Stimulated activated CD4-positive, alpha-beta T cell treated with anti-CD3 and anti-CD28 coated beads, Interleukin-15, amount 100 ng/mL, for 24 hours (primary cell): ENCODE measurements around the gene SDK2.
"Not testable (repeated sequence)": the region's sequence is repeated elsewhere in the genome, so short reads cannot be mapped to it uniquely, and the experiment has no call there.

Source experiments
- DNase-seq: peaks from one replicate; pipeline ENCODE4 v3.0.0-alpha.2; 2020

SDK2 gene

DNA sequence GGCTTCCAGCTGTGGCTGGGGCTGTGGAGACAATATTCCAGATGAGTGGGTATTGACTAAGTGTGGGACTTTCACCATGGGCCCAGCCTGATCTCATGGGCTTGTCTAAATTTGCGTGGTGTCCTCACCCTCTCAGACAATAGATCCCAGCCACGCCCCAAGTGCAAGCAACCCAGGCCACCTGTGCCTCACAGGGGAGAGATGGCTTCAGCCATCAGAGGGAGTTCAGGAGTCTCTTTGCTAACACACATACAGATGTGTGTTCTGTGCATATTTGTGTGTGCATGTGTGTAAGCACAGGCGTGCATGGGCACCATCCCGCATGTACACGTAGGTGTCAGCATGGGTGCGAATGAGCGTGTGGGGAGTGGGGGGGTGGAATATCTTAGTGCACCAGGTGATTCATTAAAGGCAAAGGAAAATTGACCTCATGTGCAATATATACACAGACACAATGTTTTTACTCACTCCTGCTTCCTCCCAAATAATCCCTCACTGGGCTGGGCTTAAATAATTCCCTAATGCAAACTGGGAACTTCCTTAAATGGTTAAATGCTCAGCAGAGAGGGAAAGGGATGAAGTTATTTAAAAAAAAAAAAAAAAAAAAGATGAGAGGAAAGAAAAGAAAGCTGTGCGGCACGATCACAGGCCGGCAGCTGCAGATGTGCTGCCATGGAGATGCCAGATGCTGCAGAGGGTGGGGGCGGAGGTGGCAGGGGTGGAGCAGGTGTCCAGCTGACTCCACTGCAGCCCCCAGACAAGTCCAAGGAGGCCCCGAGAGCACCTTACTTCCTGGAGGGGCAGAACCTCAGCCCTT is 308.4 kb downstream of the SDK2 start:
- DNase-seq, result no peak

DNA sequence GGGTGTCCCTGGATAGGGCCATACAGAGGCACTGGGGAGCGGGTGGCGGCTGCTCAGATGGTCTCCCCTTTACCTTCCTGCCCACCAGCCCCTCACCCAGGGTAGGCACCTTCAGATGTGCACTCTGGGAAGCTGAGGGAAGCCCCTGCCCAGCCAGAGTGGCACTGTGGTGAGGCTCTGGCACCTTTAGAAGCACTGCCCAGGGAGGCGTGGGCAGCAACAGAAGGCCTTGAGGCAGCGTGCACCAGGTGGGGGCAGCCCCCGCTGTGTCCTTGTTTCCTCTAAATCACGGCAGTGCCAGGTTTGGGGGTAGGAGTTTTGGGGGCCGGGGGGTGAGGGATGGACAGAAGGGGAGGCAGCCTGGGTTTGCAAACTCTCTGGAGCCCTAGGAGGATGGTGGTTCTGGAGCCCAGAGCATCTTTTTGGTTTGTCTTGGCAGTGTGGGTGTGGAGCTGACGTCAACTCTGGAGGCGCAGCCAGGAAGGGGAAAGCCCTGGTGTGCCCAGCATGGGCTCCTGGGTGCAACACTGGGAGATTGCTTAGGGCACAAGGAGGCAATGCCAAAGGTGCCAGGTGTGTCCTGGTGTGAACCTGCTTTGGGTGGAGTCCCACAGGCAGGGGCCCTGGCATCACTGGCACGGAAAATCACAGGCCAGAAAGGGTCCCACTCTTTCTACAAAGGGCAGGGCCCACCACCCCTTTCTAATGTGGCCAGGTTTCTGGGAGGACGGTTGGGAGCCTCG is 309.3 kb downstream of the SDK2 start:
- no peak for DNase-seq

DNA sequence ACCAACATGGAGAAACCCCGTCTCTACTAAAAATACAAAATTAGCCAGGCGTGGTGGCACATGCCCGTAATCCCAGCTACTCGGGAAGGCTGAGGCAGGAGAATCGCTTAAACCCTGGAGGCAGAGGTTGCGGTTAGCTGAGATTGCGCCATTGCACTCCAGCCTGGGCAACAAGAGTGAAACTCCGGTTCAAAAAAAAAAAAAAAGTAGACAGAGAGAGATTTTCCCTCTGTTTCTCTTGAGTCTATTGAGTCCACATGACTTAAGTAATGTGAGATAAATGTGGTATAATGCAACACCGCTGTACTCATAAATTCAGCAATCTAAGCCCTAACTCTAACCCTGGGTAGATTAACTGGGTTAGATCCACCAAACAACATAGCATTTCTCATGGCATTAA is 310.8 kb downstream of the SDK2 start:
- not testable (repeated sequence) for DNase-seq

DNA sequence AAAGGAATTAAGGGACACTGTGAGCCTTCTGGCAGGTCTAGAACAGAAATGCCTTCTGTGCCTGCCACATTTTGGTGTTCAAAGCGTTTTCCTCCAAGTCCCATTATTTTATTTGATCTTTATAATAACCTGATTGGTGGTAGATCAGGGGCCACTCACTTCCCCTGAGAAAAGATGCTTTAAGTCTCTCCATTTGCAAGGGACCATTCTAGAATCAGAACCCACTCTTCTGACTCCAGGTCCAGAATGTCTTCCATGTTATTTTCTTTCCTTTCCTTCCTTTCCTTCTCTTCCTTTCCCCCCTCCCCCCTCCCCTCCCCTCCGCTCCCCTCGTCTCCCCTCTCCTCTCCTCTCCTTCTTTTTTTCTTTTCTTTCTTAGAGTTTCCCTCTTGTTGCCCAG is 313.2 kb downstream of the SDK2 start:
- DNase-seq, result no peak

DNA sequence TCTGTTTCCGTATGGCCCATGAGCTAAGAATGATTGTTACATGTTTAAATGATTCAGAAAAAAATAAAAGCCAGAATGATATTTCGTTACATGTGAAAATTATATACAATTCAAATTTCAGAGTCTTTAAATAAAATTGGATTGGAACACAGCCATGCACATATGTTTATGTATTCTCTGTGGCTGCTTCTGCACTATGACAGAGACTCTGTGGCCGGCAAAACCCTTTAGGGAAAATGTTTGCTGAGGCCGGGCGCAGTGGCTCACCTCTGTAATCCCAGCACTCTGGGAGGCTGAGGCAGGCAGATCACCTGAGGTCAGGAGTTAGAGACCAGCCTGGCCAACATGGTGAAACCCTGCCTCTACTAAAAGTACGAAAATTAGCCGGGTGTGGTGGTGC is 316.6 kb downstream of the SDK2 start:
- DNase-seq, result no peak

DNA sequence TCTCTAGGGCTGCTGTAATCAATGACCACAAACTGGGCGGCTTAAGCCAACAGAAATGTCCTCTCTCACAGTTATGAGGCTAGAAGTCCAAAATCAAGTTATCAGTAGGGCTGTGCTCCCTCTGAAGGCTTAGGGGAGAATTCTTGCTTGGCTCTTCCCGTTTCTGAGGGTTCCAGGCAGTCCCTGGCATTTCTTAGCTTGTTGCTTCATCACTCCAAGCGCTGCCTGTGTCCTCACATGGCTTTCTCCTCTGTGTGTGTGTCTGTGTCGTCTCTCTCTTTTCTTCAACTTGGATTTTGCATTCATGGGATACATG is 318.8 kb downstream of the SDK2 start:
- DNase-seq, result no peak

DNA sequence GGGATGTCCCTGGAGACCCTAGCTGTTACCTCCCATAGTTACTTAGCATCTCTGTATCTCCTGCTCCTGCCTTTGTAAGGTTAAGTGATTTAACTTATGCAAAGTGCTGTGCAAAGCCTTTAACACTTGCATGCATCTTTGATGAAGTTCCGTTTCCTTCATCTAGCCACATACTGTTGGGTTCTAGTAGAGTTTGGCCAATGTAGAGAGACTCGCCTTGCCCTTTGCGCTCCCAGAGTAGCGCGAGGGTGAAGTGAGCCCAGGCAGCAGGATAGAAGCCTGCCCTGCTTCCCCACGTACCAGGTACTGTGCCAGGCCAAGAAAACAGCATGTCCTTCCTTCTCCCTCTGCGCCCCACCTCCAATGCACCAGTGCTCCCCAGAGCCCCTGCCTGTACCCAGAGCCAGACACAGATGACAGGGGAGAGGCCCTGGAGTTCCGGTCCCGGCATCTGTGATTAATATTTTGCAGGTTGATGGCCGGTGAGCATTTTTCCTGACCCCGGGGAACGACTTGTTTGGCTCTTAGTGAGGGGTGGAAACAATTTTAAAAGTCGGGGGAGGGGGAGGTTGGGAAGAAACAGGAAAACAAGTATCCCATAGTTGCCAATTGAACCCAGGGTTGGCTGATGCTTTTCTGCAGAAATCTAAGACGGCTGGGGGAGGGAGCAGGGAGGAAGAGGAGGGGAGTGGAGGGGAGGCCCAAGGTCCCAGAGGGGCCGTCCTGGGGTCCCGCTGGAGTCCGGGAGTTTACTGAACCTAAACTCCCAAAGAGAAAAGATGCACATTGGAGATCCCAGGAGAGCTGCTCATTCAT is 319.3 kb downstream of the SDK2 start:
- no peak for DNase-seq

DNA sequence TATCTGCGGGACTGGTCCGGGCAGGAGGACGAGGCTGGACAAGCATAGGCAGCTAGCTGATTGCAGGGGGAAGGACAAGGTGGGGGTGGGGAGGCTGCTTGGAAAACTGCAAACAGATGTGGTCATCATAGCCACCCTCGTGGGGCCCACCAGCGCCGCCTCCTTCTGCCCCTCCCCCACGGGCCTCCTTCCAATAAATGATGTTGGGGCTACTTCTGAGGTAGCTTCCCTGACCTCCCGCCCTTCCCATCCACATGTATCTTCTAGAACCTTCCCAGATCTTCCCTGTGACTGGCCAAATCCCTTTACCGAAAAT is 320.1 kb downstream of the SDK2 start:
- DNase-seq, result no peak

DNA sequence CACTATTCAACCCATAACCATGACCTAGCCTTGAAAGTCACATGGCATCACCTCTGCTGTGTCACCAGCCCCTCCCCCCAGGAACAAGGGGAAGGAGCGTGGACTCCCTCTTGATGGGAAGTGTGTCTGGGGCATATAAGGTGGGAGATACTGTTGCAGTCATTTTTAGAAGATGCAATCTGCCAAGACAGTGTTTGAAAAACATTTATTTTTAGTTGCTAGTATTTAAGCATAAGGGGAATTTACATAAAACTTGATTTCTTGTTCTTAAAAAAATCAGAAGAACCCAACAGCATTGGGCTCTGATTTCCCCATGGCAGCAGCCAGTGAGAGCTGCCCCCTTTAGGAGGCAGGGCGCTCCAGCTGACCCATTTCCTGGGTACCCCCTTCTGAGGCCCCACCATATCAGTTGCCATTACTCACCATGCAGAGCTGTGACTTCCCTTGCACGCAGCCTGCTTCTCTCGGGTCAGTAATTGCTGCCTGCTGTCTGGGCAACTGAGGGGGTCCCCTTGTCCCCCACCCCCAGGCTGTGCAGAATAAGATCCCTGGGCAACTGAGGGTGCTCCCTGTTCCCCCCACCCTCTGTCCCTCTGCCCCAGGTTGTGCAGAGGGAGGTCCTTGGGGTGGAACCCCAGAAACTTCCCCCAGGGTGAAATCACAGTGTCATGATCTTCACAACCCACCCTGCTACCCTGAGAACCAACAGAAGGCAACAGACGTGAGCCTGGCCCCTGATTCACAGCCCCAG is 320.7 kb downstream of the SDK2 start:
- no peak for DNase-seq

DNA sequence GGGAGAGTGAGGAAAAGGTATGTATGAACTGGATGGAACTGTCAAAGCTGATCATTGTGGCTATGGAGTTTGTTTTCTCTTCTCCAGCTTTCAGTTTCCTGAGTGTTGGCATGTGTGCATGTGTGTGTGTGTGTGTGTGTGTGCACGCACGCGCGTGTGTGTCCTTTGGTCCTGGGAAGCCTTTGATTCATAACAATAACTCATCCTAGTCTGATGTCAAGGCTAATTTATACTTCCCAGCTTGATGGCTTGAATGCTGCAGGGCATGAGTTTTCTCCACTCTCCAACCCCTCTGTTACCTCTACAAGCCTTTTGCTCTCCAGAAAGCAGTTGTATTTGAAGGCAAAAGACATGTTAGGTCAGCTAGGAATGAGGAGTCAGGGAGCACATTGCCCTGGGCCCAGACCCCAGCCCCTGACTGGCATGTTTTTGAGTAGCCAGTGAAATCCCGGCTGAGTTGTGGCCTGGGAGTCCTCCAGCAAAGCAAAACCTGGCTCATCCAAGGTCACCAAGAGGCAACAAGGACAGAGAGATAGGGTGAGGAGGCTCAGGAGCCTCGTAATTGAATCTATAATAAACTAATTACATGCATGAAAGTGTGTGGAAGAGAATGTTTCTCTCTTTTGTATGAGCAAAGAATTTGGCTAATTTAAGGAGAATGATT is 323.5 kb downstream of the SDK2 start:
- no peak for DNase-seq

DNA sequence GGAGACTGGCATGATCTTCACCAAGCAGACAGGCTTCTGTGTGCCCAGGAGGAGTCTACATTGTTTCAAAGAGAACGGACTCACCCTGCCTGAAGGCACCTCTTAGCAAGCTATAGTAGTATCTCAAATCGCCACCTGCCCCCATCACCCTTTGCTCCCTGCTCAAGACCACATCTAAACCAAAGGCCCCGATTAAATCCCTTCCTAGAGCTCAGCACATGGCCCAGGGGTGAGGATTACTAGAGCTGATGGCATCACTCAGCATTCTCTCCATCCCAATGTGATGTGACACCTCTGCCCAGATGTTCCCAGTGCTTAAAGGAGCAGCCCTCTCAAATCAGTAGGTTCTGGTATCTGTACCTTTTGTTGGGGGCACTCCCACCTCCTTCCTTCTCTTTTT is 324.5 kb downstream of the SDK2 start:
- DNase-seq, result no peak

DNA sequence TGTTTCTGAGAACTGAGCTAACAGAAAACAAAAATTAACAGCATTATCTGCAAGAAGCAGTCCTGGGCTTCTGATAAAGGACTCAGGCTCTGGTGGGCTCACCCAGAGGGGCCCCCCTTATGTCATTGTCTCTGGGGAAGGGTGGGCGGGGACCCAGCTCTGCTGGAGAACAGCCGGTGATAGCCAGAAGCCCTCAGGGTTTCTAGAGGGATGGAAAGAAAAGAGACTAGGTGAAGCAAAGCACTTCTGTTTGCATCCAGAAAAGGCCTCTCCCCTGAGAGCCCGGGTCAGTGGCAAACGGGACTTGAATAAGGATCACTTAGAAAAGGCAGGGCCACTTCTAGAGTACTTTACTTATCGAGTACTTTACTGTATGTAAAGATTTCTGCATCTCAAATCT is 325.4 kb downstream of the SDK2 start:
- no peak for DNase-seq

DNA sequence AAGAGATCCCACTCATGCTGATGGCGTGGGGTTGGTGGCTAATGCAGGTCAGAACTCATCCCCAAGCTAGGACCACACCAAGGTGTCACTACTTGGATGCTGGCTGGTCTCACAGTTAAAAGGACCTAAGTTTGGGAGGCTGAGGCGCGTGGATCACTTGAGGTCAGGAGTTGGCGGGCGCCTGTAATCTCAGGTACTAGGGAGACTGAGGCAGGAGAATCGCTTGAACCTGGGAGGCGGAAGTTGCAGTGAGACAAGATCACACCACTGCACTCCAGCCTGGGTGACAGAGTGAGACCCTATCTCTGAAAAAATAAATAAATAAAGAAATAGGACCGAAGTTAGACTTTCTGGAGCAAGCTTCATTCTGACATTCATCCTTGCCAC is 325.8 kb downstream of the SDK2 start:
- no peak for DNase-seq

DNA sequence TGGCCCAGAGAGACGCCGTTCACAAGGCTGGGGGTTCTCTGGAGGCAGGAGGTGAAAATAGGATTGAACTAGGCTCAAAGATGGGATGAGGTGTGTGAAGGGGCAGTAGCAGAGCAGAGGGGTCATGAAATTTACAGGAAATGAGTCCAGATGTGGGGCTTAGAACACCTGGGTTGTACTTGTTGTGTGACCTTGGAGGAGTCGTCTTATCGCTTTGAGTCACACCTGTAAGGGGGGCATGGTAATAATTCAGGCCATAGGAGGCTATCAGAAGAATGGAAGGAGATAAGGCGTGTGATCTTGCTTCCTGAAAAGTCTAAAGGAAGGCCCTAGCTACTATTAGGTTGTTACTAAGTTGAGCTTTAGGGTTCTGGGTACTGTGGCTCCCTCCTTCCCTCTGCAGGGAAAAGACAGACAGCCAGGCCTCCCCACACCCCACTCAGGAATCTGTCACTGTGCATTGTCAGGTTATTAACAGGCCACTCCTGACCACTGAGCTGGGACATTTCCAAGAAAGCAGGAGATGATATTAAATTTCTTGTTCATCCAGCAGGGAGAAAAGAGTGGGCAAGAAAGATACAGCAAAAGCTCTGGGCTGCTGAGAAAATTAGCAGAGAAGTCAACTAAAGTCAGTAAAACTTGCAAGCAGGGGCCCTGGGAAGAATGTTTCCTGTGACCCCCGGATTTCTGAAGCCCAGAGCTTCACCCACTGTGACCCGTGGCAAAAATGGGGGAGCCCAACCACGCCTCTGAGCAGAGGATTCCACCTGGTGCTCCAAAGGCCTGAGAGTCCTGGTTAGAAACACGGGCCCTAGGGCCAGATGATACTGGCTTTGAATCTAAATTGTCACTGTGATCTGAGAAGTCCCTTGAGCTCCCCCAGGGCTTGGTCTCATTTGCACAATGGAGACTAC is 326.5 kb downstream of the SDK2 start:
- DNase-seq, result no peak

DNA sequence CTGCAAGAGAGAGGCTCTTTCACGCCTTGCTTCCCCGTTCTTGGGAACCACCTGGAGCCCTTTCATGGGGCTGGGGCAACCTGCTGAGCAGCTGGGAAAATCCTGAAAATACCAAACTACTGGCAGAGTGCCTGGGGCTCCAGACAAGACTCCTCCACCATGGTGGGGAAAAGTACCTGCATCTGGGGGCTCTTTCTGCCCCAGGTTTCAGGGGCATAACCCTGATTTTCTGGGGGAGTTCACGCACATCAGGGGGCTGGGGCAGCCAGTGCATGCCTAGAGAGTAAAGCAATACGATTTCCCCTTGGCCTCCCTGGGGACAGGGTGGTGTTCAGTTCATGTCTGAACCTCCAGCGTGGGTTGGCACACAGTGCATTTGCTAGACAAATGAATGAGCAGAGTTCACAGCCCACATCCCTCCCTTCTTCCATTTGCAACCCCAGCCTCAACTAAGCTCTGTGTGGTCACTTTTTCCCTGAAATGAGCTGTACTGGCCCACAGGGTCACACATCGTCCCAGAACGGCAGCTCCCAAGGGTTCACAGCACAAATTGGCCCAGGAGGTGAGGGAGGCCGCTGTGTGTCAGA is 327.2 kb downstream of the SDK2 start:
- no peak for DNase-seq

DNA sequence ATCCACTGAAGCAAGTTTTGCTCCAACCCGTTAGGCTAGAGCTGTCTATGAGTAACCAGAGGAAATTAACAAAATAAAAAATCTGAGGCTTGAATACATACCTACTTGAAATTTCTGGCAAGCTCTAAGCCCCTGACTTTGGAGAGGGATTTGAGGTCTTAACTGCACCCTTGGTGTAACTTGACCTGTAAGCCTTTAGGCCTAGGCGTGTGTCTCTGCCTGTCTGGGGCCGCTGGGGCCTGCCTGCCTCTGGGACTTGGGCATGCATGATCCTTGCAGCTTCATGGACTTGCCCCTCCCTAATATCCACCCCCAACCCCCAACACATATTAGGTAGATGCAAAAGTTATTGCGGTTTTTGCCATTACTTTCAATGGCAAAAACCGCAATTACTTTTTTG is 328.8 kb downstream of the SDK2 start:
- no peak for DNase-seq

DNA sequence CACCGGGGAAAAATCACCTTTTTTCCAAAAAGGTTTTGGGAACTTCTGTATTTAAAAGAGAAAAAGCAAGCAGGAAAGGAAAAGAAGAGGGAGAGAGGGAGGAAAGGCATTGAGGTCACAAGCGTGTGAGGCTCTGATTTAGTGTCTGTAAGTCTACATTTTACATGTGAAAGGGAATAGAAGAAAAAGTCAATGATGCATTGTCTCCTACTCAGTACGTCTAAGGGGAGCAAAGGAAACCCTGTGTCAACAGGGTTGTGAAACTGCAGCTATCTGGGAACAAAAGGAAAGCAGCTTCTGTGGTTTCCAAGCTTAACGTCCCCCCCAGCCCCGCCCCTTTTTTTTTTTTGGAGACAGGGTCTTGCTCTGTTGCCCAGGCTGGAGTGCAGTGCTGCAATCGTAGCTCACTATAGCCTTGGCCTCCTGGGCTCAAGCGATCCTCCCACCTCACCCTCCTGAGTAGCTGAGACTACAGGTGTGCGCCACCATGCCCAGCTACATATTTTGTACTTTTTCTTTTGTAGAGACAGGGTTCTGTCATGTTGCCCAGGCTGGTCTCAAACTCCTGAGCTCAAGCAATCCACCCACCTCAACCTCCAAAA is 330.6 kb downstream of the SDK2 start:
- no peak for DNase-seq

DNA sequence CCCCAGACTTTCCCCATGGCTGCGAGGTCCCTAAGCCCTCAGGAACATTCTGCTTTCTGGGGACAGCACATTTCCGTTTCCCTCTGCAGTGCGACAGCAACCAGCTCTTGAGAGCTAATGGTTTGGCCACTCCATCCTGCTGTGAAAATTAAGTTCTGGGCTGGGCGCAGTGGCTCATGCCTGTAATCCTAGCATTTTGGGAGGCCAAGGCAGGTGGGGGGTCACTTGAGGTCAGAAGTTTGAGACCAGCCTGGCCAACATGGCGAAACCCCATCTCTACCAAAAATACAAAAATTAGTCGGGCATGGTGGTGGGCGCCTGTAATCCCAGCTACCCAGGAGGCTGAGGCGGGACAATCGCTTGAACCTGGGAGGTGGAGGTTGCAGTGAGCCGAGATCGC is 331.4 kb downstream of the SDK2 start:
- DNase-seq, result not testable (repeated sequence)

DNA sequence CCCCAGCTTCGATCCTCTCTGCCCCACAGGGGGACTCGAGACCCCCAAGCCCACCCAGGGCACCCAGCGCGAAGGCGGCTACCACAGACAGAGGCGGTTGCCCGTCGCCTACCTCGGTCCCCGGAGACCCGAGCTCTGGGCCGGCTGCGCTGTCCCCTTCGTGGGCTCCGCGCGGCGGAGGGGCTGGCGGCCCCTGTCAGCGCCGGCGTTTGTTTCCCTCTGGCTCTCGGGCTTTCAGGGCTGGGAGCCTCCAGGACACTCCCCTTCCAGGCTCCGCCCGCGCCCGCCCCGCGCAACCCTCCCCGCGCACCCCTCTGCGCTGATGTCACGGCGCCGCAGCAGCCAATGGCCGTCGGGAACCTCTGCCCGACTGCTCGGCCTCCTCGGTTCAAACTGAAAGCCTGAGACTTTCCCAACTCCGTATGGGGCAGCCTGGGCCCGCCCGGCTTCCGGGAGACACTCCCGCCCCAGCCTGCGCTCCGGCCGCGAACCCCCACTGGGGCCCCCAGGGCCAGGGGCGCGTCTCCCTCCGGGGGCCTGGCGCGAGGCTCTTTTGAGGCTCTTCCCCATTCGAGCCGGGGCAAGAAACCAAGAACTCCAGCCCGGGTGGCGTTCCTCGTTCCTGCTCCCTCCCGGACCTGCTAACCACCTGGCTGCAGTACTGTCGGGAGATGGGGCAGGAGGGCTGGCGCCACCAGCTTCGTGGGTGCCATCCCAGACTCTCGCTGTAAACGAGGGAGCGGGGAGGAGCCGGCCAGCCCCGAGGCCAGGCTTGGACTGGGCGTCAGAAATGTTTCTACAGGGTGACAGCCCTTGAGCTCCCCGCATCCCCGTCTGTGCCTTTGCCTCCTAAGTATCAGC is 332.2 kb downstream of the SDK2 start, which contains the start of gene CDC42EP4:
CDC42EP4 (minus strand) TSS at position 221 of the 861 bp plus-strand sequence. CDS start 25,501 bp downstream, outside the sequence.
- DNase-seq, result peak; percentile 93

DNA sequence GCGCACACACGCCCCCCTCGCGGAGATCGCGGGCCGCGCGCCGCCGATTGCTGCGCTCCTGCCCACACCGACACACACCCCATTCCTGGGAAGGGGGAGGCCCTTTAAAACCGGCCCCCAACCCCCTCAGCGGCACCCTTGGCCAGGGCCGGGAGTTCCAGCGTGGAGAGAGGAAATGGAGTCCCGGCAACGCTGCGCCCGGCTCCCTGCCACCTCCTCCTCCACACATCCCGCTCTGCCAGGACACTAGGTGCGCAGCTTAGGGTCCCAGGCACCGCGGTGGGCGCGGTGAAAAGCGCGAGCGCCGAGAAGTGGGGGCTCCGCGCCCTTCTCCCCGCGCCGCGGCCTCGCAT is 332.8 kb downstream of the SDK2 start:
- no peak for DNase-seq
